HFFc6 (cell line): ENCODE measurements around the gene C10orf90. TPM values are rescaled to one million over a fixed set of nuclear protein-coding genes. Genes with fewer than 3 reads are reported as not detected.

ENCODE experiments used
- DNase-seq: peaks from one replicate; pipeline ENCODE4 v3.0.0-alpha.2; 2018
- H3K27ac Mint-ChIP-seq: 2 replicates; pipeline ENCODE4 v1.8.0; 2020; ENCODE audit warnings: mild to moderate bottlenecking, mixed read lengths
- H3K27me3 Mint-ChIP-seq: 2 replicates; pipeline ENCODE4 v1.8.0; 2021; ENCODE audit warnings: mild to moderate bottlenecking, moderate library complexity, mixed read lengths; ENCODE audit not compliant: insufficient read depth
- H3K36me3 Mint-ChIP-seq: 2 replicates; pipeline ENCODE4 v1.8.0; 2021; ENCODE audit warnings: low read depth, mixed read lengths
- H3K4me1 Mint-ChIP-seq: 2 replicates; pipeline ENCODE4 v1.8.0; 2020; ENCODE audit warnings: low read depth, mixed read lengths
- H3K4me3 Mint-ChIP-seq: 2 replicates; pipeline ENCODE4 v1.8.0; 2020; ENCODE audit warnings: mild to moderate bottlenecking, moderate library complexity, mixed read lengths
- H3K9me3 Mint-ChIP-seq: 2 replicates; pipeline ENCODE4 v1.8.0; 2020; ENCODE audit warnings: mild to moderate bottlenecking, mixed read lengths
- total RNA-seq, 6 experiments: library from RNA; stranded (reverse); fragmentation: NEBNext Ultra II Directional; extraction: Animal tissue kit (Norgen Biotek cat#: 25700); gene quantifications; 2 replicates in 1 of 6; 3 replicates in 5 of 6; pipeline ENCODE4 v1.2.3, GENCODE V29; 2021
- TF ChIP-seq, protein P1 (sequence below): fragments of 200-600 bp; sonication (generic); IDR thresholded peaks from 2 replicates; pipeline ENCODE4 v1.5.0; 2021; ENCODE audit warnings: antibody characterized with exemption, mild to moderate bottlenecking

The C10orf90 gene
- total RNA-seq, 6 experiments from 2014 or later, result not detected

GRCh38 chr10:126461289-126461940, 209.1 kb downstream of the C10orf90 start:
- Mint-ChIP-seq H3K27ac (no peak overlapping the region), H3K4me3 (no peak overlapping the region), H3K36me3 (no peaks in the 10 kb centered on the region), H3K9me3 (no peaks in the 10 kb centered on the region; the same call in 1 of the 2 replicates), H3K27me3 (peaks cover 11% of the 10 kb centered on the region), H3K4me1 (peaks cover 30% of the 10 kb centered on the region)
- TF ChIP-seq, protein P1, sequence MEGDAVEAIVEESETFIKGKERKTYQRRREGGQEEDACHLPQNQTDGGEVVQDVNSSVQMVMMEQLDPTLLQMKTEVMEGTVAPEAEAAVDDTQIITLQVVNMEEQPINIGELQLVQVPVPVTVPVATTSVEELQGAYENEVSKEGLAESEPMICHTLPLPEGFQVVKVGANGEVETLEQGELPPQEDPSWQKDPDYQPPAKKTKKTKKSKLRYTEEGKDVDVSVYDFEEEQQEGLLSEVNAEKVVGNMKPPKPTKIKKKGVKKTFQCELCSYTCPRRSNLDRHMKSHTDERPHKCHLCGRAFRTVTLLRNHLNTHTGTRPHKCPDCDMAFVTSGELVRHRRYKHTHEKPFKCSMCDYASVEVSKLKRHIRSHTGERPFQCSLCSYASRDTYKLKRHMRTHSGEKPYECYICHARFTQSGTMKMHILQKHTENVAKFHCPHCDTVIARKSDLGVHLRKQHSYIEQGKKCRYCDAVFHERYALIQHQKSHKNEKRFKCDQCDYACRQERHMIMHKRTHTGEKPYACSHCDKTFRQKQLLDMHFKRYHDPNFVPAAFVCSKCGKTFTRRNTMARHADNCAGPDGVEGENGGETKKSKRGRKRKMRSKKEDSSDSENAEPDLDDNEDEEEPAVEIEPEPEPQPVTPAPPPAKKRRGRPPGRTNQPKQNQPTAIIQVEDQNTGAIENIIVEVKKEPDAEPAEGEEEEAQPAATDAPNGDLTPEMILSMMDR, result no peak
- no peak for DNase-seq

GRCh38 chr10:126459878-126460481, 210.5 kb downstream of the C10orf90 start:
- Mint-ChIP-seq H3K27me3 (peaks cover 9% of the 10 kb centered on the region), H3K4me3 (peak overlapping the region; percentile 34; the same call in 1 of the 2 replicates), H3K36me3 (no peaks in the 10 kb centered on the region), H3K9me3 (no peaks in the 10 kb centered on the region; the same call in 1 of the 2 replicates), H3K27ac (peak overlapping the region; percentile 74), H3K4me1 (peaks cover 30% of the 10 kb centered on the region)
- DNase-seq, result peak; percentile 65
- TF ChIP-seq, protein P1, result no peak

DNA sequence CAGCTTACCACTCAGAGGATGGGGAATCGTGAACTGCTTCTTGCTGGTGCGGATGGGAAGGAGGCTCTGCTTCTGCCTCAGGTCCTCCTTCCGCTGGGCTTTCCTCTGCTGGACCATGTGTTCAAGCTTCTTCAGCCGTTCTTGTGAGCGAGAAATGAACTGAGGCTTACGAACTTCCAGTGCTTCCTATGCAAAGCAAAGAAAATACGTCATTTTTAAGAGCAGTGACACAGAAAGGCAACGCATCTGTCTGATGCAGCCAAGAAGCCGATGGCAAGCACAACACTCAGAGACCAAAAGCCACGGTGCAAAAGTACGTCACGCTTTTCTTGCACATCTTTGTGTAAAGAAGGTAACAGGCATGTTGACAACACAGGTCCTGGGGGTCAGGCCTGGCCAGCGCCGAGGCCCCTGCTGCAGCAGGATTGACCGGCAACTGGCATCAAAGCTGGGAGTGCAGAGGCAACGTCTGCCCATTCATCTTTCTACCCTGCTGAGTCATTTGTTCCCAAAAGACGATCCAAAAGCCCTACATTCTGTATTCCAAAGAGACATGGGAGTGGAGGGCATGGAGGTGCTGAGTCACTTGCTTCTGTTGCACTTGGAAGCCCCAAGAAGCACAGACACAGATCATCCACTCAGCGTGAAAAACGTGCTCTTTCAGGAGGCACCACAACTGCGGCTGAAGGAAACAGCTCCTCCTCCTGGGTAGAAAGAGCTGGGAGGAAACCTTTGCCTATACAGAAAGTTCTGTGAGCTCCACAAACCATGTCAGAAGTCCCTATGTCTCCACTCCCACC, 211.3 kb downstream of the C10orf90 start:
- H3K27ac Mint-ChIP-seq, result peak overlapping the region; percentile 74; the same call in 1 of the 2 replicates
- H3K36me3 Mint-ChIP-seq, result no peaks in the 10 kb centered on the region
- H3K27me3 Mint-ChIP-seq, result peaks cover 10% of the 10 kb centered on the region
- TF ChIP-seq, protein P1, result no peak
- H3K9me3 Mint-ChIP-seq, result no peaks in the 10 kb centered on the region; the same call in 1 of the 2 replicates
- H3K4me1 Mint-ChIP-seq, result peaks cover 30% of the 10 kb centered on the region
- H3K4me3 Mint-ChIP-seq, result no peak overlapping the region
- DNase-seq, result no peak

GRCh38 chr10:126458466-126458865, 212.0 kb downstream of the C10orf90 start:
- TF ChIP-seq, protein P1, result no peak
- Mint-ChIP-seq H3K4me3 (no peak overlapping the region), H3K36me3 (no peaks in the 10 kb centered on the region), H3K4me1 (peaks cover 30% of the 10 kb centered on the region), H3K27ac (peak overlapping the region; percentile 45; the same call in 1 of the 2 replicates), H3K27me3 (peaks cover 12% of the 10 kb centered on the region), H3K9me3 (no peaks in the 10 kb centered on the region; the same call in 1 of the 2 replicates)
- DNase-seq, result no peak

DNA sequence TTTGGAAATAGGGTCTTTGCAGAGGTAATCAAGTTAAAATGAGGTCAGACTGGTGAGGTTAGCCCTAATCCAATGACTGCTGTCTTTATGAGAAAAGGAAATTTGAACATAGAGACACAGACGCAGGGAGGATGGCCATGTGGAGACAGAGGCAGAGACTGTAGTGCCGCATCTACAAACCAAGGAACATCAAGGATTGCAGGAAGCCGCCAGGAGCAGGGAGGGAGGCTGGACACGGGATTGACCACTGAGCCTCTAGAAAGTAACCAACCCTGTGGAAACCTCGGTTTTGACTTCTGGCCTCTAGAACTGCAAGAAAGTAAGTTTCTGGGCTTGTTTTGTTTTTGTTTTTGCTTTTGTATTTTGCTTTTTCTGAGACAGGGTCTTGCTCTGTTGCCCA, 213.9 kb downstream of the C10orf90 start:
- Mint-ChIP-seq H3K9me3 (no peaks in the 10 kb centered on the region), H3K36me3 (no peaks in the 10 kb centered on the region), H3K27ac (no peak overlapping the region), H3K27me3 (peaks cover 13% of the 10 kb centered on the region), H3K4me1 (peaks cover 30% of the 10 kb centered on the region), H3K4me3 (no peak overlapping the region)
- no peak for DNase-seq
- TF ChIP-seq, protein P1, result no peak
